Lower leg skin (tissue), 4 donors: Measurements from ENCODE around the gene PERM1. TPM values are rescaled to one million over a fixed set of nuclear protein-coding genes. Genes with fewer than 3 reads are reported as not detected.
A peak's percentile ranks its signal among the peaks of the same experiment; 100 is the strongest.
"Not testable (repeated sequence)": the region's sequence is repeated elsewhere in the genome, so short reads cannot be mapped to it uniquely, and the experiment has no call there.

Experiments used
- DNase-seq, 2 donors: peaks; one replicate each; pipeline ENCODE4 v3.0.0-alpha.2; 2019; ENCODE audit warnings: low spot score in 2 of 2
- H3K4me3 ChIP-seq: fragments of 200-600 bp; sonication (generic); 2 replicates; pipeline ENCODE4 v1.5.1; 2017; ENCODE audit warnings: mild to moderate bottlenecking, low read depth; ENCODE audit not compliant: poor library complexity, severe bottlenecking
- POLR2A ChIP-seq, 2 donors: fragments of 450-650 bp; IDR thresholded peaks; one replicate each; pipeline ENCODE4 v1.6.1; 2016 to 2017; ENCODE audit warnings: antibody characterized with exemption in 2 of 2, mild to moderate bottlenecking in 1 of 2, moderate library complexity in 1 of 2
- WGBS, 2 donors: methylation state at CpG; one replicate each; pipeline ENCODE4 v1.1.5; 2018; 5-methylcytosine and 5-hydroxymethylcytosine counted together
- intact Hi-C: fragments of 100-400 bp; cut with DNase I; formaldehyde crosslinking; loops from one replicate; pipeline ENCODE4 v1.15.0; 2023; ENCODE audit warnings: low total_unique reads
- total RNA-seq, 4 donors: library from RNA; depleted of rRNA; stranded (reverse); fragments of >200 nt; gene quantifications; one replicate each; pipeline ENCODE4 v1.1.0, GENCODE V29; 2016
- TF ChIP-seq, protein P1 (sequence below), 3 donors: fragments of 450-650 bp; IDR thresholded peaks; one replicate each; pipeline ENCODE4 v1.5.1; 2016; ENCODE audit warnings: antibody characterized with exemption in 3 of 3, mild to moderate bottlenecking in 3 of 3, moderate library complexity in 2 of 3

The PERM1 gene
- total RNA-seq, 4 donors from 2014 or later: 0.17 to 0.46 (median 0.29) TPM; not detected in 1

GRCh38 chr1:979744-980072, 2.2 kb downstream of the PERM1 start:
- 56 to 64% methylated on average over 9 of the region's 9 CpGs for WGBS, 2 donors
- TF ChIP-seq, protein P1, sequence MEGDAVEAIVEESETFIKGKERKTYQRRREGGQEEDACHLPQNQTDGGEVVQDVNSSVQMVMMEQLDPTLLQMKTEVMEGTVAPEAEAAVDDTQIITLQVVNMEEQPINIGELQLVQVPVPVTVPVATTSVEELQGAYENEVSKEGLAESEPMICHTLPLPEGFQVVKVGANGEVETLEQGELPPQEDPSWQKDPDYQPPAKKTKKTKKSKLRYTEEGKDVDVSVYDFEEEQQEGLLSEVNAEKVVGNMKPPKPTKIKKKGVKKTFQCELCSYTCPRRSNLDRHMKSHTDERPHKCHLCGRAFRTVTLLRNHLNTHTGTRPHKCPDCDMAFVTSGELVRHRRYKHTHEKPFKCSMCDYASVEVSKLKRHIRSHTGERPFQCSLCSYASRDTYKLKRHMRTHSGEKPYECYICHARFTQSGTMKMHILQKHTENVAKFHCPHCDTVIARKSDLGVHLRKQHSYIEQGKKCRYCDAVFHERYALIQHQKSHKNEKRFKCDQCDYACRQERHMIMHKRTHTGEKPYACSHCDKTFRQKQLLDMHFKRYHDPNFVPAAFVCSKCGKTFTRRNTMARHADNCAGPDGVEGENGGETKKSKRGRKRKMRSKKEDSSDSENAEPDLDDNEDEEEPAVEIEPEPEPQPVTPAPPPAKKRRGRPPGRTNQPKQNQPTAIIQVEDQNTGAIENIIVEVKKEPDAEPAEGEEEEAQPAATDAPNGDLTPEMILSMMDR (IDR thresholded peaks at IDR 0.05): no peak
- no peak for TF ChIP-seq POLR2A (IDR thresholded peaks at IDR 0.05)
- no peak overlapping the region for H3K4me3 ChIP-seq
- no peak for DNase-seq
- intact Hi-C loops: no loop called here

- intact Hi-C loops: no loop called here
- 84 to 88% methylated on average over 16 to 52 of the region's 60 CpGs for WGBS, 2 donors
- no peak overlapping the region for H3K4me3 ChIP-seq
- DNase-seq: no peak
- TF ChIP-seq, protein P1 (IDR thresholded peaks at IDR 0.05): no peak
- no peak for TF ChIP-seq POLR2A (IDR thresholded peaks at IDR 0.05)
Observed at GRCh38 chr1:978835-979743, 2.8 kb downstream of the PERM1 start.

- no peak overlapping the region for H3K4me3 ChIP-seq
- WGBS, 2 donors: 62 to 72% methylated on average over 20 to 25 of the region's 44 CpGs
- TF ChIP-seq, protein P1 (IDR thresholded peaks at IDR 0.05): no peak
- TF ChIP-seq POLR2A (IDR thresholded peaks at IDR 0.05): no peak
- intact Hi-C loops: no loop called here
- DNase-seq: no peak
Observed at GRCh38 chr1:978069-978834, 3.6 kb downstream of the PERM1 start.

- 22% methylated on average over 8 of the region's 39 CpGs; no CpG with 5 or more reads in 1 of the 2 donors for WGBS, 2 donors
- H3K4me3 ChIP-seq, intact Hi-C loops, DNase-seq: not testable (repeated sequence)
Observed at GRCh38 chr1:976791-977190, 5.1 kb downstream of the PERM1 start.

DNA sequence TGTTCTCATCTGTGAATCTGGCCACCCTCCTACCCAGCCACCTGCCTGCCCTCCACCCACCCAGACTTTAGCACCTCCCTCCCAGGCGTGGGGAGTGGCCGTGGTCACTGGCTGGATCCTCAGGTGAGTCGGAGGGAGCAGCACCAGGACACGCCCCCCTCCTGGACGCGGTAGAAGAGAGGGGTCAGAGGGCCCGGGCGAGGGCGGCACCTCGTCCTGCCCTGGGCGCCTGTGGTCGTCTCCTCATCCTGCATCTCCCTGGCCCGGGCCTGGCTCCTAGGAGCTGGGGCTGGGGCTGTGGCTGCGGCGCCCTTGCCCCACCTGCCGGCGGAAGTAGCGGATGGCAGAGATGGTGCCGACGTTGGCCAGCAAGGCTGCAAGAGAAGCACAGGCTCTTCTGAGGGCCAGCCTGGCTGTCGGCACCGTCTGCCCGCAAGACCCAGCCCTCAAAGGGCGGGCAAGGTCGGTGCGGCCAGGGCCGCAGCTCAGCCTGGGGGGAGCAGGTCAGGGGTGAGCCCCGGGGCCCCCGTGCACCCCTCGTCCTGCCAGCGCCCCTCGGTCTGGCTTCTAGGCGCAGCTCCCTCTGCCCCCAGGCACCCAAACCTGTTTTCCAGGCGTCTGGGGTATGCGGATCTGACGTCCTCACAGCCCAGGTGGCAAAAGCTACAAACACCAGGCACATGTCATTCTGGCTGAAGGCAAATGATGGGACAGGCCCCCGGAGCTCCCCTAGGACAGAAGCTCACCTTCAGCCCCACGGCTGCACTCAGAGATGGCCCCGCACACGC, 5.8 kb downstream of the PERM1 start:
- TF ChIP-seq, protein P1 (IDR thresholded peaks at IDR 0.05): peak in 1 of 3 donors; percentile 14
- no peak for TF ChIP-seq POLR2A (IDR thresholded peaks at IDR 0.05)
- intact Hi-C loops: no loop called here
- peak in 1 of 2 donors; percentile 89 for DNase-seq
- H3K4me3 ChIP-seq: no peak overlapping the region
- WGBS, 2 donors: 2 to 5% methylated on average over 20 to 36 of the region's 40 CpGs
